AG04450 (cell line): ENCODE data around the gene TMEM255A. TPM values are rescaled to one million over a fixed set of nuclear protein-coding genes. Genes with fewer than 3 reads are reported as not detected.
A peak's percentile ranks its signal among the peaks of the same experiment; 100 is the strongest.

Experiments used
- CTCF ChIA-PET: fragments of 300-600, 350-600 bp; formaldehyde crosslinking; extraction: SDS; loops from one replicate; lab custom pipeline; 2022; ENCODE audit warnings: antibody characterized with exemption, inconsistent platforms; lab: Charles Lee
- POLR2A ChIA-PET: fragments of 350-600 bp; formaldehyde crosslinking; extraction: SDS; loops from one replicate; lab custom pipeline; 2021; ENCODE audit warnings: antibody characterized with exemption, inconsistent platforms; lab: Yijun Ruan, JAX
- DNase-seq: peaks from one replicate; pipeline ENCODE4 v3.0.0-alpha.2; 2011; ENCODE audit warnings: low read depth, low spot score
- H3K27ac ChIP-seq: one replicate; pipeline ENCODE4 v1.5.1; 2012; ENCODE audit warnings: low read depth, low read length, control low read depth
- H3K27me3 ChIP-seq: one replicate; pipeline ENCODE4 v1.6.0; 2012; ENCODE audit warnings: low read length; ENCODE audit not compliant: control insufficient read depth, insufficient read depth
- H3K4me3 ChIP-seq: 2 replicates; pipeline ENCODE4 v1.5.1; 2011; ENCODE audit warnings: mild to moderate bottlenecking, low read depth, low read length, control low read depth
- H3K9me3 ChIP-seq: 2 replicates; pipeline ENCODE4 v1.5.1; 2012; ENCODE audit warnings: low read length; ENCODE audit not compliant: control insufficient read depth, insufficient read depth
- CTCF ChIP-seq: IDR thresholded peaks from 2 replicates; pipeline ENCODE4 v1.5.1; 2011; ENCODE audit warnings: low read depth, low read length, control low read depth, inconsistent platforms
- polyA plus RNA-seq: library from polyadenylated mRNA; depleted of rRNA; stranded (reverse); fragments of >200 nt; gene quantifications from 2 replicates; pipeline ENCODE4 v1.2.3, GENCODE V29; 2011

The TMEM255A gene
- polyA plus RNA-seq, 1 experiment: 0.04 TPM

GRCh38 chrX:120315776-120316175 is 4.5 kb upstream of the TMEM255A start:
- H3K9me3 ChIP-seq: no peaks in the 10 kb centered on the region; the same call in 1 of the 2 replicates
- no peak overlapping the region for H3K27ac ChIP-seq
- H3K4me3 ChIP-seq: no peak overlapping the region
- DNase-seq: no peak
- no peak for TF ChIP-seq CTCF
- POLR2A ChIA-PET: no interaction called here
- H3K27me3 ChIP-seq: peaks cover 5% of the 10 kb centered on the region
- CTCF ChIA-PET: no interaction called here

GRCh38 chrX:120311727-120312063 is 434 bp upstream of the TMEM255A start:
- Histone ChIP-seq H3K9me3 (no peaks in the 10 kb centered on the region; the same call in 1 of the 2 replicates), H3K27ac (no peak overlapping the region), H3K4me3 (no peak overlapping the region), H3K27me3 (peaks cover 22% of the 10 kb centered on the region)
- TF ChIP-seq CTCF: no peak
- ChIA-PET CTCF (interaction anchor here (1.7 kb wide), 1 partner anchor 61 kb away, joined by 4 read pairs; the partner anchor contains the start of gene ZBTB33), POLR2A (no interaction called here)
- DNase-seq: no peak

- Histone ChIP-seq H3K27me3 (peaks cover 22% of the 10 kb centered on the region), H3K9me3 (no peaks in the 10 kb centered on the region; the same call in 1 of the 2 replicates), H3K27ac (no peak overlapping the region), H3K4me3 (no peak overlapping the region)
- TF ChIP-seq CTCF: no peak
- DNase-seq: no peak
- POLR2A ChIA-PET: no interaction called here
- CTCF ChIA-PET: no interaction called here
Observed at GRCh38 chrX:120309873-120310705, 1.2 kb downstream of the TMEM255A start.

GRCh38 chrX:120308959-120309872 is 2.0 kb downstream of the TMEM255A start:
- no peaks in the 10 kb centered on the region; the same call in 1 of the 2 replicates for H3K9me3 ChIP-seq
- H3K27ac ChIP-seq: no peak overlapping the region
- peaks cover 22% of the 10 kb centered on the region for H3K27me3 ChIP-seq
- no peak overlapping the region for H3K4me3 ChIP-seq
- CTCF ChIA-PET: no interaction called here
- POLR2A ChIA-PET: no interaction called here
- peak; percentile 23 for TF ChIP-seq CTCF
- peak; percentile 0 for DNase-seq

DNA sequence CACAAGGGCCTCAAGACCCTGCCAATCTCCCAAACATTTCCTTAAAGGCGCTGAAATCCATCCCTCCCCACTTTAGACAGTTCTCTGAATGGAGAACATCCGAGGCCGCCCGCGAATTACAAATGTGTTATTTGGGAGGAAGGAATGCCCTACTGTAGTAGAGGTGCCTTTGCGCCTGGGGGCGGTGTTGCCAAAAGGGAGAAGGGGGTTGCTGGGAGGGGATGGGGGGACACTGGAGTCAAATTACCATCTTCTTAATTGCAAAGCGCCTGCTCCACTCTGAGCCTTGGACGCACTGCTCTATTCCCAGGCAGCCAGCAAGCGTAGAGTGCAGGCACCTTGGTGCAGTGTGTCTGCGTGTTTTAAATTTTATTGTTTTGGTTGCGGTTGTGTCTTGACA is 2.7 kb downstream of the TMEM255A start:
- ChIA-PET POLR2A (no interaction called here), CTCF (no interaction called here)
- Histone ChIP-seq H3K9me3 (no peaks in the 10 kb centered on the region; the same call in 1 of the 2 replicates), H3K27ac (no peak overlapping the region), H3K4me3 (no peak overlapping the region), H3K27me3 (peaks cover 22% of the 10 kb centered on the region)
- no peak for TF ChIP-seq CTCF
- DNase-seq: no peak
